Hypothalamus (tissue), 51 donors: ENCODE data around the gene ANKRD12.

ENCODE experiments used
- DNase-seq, 51 donors: peaks; one replicate each; lab custom pipeline; 2025; lab: John Stamatoyannopoulos, UW

The ANKRD12 gene

DNA sequence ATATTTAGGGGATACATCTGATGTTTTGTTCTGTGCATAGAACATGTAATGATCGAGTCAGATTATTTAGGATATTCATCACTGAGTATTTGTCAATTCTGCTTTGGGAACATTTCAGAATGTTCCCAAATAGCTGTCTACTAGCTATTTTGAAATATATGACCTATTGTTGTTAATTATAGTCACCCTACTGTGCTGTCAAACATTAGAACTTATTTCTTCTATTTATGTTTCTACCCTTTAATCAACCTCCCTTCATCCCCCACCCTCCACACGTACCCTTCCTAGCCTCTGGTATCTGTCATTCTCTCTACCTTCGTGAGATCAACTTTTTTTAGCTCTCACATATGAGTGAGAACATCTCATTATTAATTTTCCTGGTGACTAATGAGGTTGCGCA, 40.9 kb downstream of the ANKRD12 start:
- DNase-seq = no peak

DNA sequence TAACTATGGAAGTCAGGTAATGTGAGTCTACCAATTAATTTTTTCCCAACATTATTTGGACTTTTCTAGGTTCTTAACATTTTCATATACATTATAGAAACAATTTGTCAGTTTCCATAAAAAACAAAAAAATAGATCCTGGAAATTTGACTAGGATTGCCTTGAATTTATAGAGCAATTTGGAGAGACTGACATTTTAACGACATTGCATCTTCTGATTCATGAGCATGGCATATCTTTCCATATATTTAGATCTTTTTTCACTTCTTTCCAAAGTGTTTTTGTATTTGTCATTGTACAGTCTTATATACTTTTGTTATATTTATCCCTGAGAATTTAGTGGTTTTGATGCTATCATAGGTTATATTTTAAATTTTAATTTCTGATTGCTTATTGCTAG, 42.0 kb downstream of the ANKRD12 start:
- DNase-seq = no peak

DNA sequence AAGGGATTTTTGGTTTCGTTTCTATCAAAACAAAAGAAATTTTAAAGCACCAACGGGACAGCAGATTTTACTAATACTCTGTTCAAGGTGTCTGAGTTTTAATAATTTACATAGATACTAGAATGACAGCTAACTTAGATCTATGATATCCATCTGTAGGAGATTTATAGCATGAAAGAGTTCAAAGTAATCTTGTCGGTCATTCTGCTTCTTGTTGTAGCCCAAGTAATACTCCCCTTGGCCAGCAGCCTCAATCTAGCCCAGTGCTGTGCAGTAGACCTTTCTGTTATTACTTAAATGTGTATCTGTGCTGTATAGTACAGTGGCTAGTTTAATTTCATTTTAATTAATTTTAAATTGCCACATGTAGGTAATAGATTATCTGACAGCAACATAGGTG, 44.7 kb downstream of the ANKRD12 start:
- no peak for DNase-seq

DNA sequence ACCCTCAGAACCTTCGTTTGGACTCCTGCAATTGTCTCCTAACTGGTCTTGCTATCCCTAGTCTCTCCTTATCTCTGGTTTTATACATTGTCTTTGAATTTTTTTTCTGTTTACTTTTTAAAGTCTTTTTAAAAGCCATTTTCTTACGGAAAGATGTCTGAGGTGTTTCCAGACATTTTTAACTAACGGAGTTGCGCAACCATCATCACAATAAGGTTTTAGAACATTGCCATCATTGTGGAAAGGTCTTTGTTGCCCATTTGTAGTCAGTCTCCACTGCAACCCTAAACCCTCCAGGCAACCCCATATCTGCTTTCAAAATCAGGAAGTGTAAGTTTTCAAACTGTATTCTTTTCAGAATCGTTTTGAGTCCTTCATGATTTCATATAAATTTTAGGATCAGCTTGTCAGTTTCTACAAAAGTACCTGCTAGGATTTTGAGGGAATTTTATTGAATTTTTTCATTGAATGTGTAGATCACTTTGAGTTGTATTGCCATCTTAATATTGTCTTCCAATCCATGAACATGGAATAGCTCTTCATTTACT, 46.3 kb downstream of the ANKRD12 start:
- no peak for DNase-seq

DNA sequence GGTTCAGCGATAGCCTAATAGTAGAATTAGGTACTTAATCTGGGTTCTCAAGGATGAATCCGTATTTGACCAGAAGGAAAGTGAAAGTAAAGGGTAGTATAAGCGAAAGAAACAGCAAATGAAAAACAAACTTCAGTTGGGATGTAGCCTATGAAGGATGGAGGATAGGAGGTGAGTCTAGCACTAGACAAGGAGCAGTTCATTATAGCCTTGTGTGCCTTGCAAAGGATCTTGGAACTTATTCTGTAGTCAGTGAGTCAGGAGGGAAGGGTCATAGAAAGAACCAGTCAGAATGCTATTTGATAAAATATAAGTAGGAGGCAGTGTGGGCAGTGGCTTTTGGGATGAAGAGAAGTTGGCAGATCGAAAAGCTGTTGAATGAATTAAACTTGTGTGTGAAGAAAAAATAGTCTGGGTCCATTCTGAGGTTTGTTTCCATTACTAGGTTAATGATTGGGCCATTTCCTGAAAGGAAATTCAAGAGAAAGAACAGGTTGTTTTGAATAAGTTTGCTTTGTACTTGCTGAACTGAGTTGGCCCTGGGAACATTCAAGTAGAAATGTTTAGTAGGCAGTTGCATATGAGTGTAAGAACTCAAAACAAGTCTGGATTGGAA, 48.5 kb downstream of the ANKRD12 start:
- no peak for DNase-seq

DNA sequence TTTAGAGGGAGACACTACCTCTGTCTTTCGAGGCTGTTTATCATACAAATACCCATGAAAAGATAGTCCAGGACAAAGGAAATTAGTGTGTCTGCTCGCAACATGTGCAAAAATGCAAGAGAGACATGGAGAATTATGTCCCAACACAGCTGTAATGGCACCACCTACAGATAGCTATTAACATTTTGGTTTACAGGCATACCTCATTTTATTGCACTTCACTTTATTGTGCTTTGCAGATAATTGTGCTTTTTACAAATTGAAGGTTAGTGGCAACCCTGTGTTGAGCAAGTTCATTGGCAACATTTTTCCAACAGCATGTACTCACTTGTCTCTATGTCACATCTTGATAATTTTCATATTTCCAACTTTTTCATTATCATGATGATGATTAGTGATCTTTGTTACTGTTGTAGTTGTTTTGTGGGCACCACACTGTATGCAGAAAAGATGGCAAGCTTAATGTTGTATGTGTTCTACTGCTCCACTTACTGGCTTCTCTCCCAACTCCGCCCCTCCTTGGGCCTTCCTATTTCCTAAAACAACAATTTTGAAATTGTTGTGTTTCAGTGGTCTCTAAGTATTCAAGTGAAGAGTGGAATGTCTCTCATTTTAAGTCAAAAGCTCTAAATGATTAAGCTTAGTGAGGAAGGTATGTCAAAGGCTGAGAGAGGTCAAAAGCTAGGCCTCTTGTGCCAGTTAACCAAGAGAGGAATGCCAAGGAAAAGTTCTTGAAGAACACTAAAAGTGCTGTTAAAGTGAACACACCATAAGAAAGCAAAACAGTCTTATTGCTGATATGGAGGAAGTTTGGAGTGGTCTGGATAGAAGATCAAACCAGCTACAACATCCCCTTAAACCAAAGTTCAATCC, 52.0 kb downstream of the ANKRD12 start:
- DNase-seq = no peak

DNA sequence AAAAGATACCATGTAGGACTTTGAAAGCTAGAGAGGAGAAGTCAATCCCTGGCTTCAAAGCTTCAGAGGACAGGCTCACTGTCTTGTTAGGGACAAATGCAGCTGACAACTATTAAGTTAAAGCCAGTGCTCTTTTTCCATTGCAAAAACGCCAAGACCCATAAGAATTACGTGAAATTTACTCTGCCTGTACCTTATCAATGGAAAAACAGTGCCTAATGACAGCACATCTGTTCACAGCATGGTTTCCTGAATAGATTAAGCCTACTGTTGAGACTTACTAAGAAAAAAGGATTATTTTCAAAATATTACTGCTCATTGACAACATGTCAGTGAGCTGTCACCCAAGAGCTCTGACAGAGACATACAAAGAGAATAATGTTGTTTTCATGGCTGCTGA, 52.9 kb downstream of the ANKRD12 start:
- no peak for DNase-seq

DNA sequence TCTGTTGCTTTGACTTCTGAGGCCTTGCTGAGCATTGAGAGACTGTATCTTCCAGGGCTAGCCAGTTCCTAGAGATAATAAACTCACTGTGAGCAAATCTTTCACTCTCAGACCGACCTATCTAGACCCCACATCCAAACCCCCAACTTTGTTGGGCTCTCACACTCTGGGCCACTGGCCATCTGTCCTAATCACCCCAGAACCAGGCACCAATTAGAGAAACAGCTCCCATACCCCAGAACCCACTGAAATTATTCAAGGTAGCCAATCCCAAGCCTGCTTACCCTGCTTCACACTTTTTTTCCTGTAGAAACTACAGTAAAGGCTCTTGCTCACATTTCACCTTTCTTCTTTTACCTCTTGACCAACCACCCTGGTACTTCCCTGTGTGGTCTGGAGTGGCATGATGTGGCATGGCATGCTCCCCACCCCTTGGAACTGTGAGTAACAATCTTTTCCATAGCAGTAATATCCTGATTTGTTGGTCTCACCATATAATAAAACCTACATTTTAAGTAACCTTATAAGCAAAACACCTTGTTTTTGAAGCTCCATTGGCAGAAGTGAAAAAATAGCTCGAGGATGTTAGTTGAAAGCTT, 55.2 kb downstream of the ANKRD12 start:
- no peak for DNase-seq

DNA sequence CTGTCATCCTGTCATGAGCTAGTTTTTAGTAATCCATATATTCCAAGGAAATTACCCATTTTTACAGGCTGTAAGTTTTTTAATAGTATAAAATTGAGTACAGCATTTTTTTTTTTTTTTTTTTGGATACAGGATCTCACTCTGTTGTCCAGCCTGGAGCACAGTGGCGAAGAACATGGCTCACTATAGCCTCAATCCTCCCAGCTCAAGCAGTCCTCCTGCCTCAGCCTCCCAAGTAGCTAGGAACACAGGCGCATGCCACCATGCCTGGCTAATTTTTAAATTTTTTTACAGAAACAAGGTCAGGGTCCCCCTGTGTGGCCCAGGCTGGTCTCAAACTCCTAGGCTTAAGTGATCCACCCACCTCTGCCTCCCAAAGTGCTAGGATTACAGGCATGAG, 56.5 kb downstream of the ANKRD12 start:
- no peak for DNase-seq

DNA sequence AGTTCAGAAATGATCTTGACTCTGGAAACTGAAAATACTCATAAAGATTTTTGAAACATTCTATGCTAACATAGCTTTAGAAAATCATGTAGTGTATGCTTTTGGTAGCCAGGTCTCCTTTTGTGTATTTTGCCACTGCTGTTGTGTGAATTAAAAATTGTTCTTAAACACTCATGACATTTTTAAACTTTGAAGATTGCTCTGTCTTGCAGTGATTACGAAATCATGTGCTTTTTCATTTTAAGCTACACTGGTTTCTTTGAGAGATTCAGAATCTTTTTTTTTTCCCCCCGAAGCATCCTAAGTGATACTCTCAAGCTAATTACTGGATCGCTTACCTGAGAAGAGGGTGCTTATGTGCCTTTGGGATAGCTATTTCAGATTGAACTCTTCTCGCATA, 60.0 kb downstream of the ANKRD12 start:
- no peak for DNase-seq

DNA sequence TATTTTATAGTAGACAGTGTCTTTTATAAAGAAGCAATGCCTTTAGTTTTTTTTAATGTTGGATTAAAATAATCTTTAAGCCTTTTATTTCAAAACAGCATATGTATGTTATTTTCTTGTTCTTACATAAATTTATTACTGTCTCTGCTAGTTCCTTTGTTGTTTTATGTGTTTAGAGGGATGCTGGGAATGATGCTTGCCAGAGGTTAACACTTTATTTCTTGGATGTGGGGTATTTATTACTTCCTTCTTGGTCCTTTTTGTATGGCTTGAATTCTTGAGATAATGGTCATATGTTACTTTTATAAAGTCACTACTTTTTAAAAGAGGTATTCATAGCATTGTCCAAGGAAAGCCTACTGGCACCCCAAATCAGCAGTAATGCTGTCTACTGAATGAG, 63.1 kb downstream of the ANKRD12 start:
- DNase-seq = no peak

DNA sequence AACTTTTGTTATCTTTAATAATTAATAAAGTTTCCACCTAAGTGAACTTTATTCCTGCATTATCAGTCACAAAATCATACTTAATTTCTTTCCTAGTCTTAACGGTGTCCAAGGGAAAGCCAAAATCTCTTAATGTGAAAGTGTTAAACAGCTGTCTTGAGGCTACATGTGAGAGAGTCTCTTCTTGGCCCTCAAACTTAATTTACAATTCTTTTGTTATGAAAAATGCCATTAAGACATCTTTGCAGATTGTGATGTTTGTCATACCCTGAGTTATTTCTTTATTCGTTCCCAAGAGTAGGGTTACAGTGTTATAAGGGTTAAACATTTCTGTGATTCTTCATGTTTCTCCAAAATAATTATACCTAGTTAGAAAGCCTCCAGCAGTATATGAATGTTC, 64.6 kb downstream of the ANKRD12 start:
- DNase-seq = no peak

DNA sequence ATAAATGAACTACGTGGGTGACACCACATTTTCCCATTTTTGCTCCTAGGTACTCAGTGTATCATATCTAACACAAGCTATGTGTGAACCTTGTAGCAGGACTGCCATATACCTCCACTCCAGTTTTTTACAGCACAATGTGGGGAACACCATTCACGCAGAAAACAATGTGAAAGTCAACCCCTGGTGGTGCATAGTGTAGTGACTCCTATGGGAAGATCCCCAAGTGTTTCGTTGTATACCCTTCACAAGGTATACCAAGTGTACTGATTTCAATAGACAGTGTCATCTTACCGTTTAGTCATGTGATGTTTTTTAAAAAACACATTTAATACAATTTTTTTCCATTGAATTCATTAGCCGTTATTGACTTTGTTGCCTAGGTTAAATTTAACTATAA, 68.1 kb downstream of the ANKRD12 start:
- DNase-seq = no peak

DNA sequence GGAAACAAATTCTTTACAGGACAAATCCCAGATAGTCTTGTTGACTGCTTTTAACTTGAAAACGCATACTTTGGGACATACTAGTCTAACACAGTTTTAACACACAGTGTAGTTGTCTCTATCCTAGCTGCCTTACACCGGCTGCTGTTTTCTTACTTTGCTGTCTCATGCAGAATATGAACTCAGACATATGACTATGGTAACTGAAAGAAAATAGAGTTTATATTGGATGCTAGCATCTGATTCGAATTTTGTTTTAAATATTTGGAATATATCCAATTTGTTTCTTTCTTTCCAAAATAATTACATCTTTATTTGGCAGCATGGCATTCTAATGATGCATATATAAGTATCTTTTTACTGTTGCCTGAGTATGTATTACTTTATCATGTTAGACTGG, 69.8 kb downstream of the ANKRD12 start:
- DNase-seq = no peak

DNA sequence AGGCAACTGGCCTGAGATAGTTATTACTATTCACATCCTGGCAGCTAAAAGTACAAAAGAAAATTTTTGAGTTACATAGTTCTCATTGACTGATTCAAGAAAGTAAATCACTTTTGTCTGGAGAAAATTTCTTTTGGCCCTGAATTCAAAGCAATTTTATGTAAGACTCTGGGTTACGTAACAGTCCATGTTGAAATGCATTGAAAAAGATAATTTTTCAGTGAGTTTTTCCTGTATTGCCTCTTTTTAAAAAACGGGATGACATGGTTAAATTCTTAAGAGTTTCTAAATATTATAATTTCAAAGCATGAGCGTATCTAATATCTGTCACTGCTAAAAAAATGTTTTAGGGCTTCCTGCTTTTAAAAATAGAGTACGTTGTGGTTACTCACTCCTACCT, 72.7 kb downstream of the ANKRD12 start:
- no peak for DNase-seq

DNA sequence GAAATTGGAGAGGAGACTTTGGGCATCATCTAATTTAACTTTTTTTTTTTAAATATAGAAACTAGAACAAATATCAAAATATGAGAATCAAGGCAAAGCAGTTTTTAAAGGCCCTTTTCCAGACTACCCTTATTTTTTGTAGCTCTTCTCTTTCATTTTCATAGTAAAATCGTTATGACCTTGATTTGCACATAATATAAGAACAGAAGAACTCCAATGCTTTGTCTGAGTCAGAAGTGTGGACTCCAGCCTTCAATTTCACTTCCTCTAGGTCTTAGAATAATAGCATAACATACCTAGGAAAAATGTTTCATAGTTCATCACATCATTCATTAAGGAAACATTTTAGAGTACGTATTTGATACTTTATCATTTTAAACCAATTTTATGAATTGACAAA, 74.4 kb downstream of the ANKRD12 start:
- DNase-seq = no peak

DNA sequence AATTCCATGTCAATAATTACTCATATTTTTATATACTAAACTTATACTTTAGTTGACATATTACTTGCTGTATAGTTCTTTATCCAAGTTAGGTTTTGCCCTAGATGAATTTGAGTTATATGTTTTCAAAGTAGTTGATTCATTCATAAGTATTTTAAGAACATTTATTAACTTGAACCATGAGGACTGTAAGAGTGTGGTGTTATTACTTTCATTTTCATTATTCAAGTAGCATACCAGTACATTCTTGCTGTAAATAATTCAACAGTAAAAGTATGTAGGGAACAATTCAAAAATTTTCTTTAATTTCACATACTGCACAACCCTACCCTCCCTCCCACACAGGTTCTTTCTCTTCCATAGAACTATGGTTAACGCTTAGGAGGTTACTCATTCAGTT, 75.4 kb downstream of the ANKRD12 start:
- no peak for DNase-seq

DNA sequence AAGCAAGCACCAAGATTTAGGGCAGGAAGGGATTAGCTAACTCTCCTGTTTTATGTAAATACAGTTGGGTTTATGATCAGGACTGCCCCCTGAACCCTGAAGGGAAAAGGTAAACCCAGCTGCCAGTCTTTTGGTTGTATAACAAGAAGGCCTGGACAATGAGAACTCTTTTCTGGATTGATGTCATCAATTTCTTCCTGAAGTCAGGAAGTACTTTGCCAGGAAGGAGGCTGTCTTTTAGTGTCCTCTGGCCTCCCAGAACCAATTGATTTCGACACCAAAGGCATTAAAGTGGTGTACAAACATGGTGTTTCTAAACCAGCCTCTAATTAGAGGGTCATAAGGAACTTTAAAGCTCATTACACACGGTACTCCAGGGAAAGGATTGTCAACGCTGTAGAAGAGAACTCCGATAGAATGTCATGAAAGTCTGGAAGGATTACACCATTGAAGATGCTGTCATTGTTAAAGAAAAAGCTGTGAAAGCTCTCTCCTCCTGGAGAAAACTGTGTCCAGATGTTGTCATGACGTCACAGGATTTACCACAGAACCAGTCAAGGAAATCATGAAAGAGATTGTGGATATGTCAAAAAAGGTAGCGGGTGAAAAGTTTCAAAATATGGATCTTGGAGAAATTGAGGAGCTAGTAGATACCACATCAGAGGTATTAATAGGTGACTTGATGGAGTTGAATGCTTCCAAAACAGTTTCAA, 78.8 kb downstream of the ANKRD12 start:
- no peak for DNase-seq

DNA sequence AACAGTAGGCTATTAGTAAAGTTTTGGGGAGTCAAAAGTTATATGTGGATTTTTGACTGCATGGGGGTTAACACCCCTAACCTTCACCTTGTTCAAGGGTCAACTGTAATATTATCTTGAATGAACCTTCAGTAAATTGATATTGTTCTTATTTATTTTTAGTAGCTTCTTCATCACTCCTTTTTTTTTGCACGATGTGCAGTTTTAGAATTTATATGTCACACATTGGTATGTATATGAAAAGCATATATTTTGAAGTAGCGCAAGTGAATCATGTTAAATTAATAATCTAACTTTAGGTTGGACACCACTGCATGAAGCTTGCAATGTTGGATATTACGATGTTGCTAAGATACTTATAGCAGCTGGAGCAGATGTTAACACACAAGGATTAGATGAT, 79.9 kb downstream of the ANKRD12 start:
- no peak for DNase-seq

DNA sequence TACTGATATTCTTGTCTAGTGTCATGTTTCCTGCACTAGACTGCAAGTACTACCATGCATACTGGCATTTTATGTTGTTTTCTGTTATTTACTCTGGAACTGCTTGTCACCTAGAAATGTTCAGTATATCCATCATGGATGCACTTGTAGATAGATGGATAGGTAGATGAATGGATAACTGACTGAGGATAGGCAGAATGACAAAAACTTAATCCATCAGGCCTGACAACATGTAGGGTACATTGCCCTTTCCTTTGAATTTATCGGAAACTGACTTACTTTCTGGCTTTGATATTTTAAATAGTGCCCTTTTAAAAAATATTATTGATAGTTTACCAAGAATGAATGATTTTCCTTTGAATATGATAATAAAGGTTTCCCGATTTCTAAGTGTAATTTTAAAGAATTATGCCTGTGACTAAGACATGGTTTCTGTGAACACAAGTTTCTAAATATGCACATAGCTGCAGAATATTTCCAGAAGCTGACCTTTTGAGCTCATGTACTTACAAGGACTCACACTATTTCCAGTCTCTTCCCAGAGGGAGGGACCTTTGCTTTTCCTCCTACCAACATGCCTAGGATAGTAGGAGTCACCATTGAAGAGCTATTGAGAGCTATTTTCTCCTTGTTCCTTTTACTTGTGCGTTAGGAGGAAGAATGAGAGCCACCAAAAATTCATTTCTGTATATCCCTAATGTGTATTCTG, 81.3 kb downstream of the ANKRD12 start:
- no peak for DNase-seq

DNA sequence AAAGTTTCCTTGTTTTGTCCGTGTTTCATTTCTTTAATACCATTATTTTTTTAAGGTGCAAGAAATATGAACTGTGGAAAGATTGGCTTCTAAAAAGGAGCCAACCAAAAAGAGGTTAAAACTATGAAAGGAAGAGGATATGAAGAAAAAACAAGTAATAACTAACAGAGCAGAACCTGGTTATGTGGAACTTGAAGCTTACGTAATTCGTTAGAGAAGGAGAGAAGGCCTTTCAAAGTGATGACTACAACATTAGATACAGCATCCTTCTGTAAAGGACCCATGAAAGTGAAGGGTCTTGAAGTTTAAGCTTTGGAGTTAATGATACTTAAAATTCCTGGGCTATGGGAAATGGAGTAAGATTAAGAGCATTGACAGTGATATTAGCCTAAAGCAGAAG, 84.5 kb downstream of the ANKRD12 start:
- DNase-seq = no peak
